LNCaP clone FGC (cell line): ENCODE results near the gene METRNL.
"Not testable (repeated sequence)": the region's sequence is repeated elsewhere in the genome, so short reads cannot be mapped to it uniquely, and the experiment has no call there.

ENCODE experiments used
- DNase-seq: peaks from one replicate; pipeline ENCODE4 v3.0.0-alpha.2; 2011; ENCODE audit warnings: low read depth
- H3K4me3 ChIP-seq: 2 replicates; pipeline ENCODE4 v1.5.1; 2011; ENCODE audit warnings: mild to moderate bottlenecking, low read depth, low read length, control low read depth
- CTCF ChIP-seq: IDR thresholded peaks from 2 replicates; pipeline ENCODE4 v1.5.1; 2012; ENCODE audit warnings: mild to moderate bottlenecking; ENCODE audit not compliant: control insufficient read depth, insufficient read depth; ENCODE audit errors: extremely low read depth

The METRNL gene

GRCh38 chr17:83036193-83036592, 43.2 kb upstream of the METRNL start:
- H3K4me3 ChIP-seq: no peak overlapping the region
- TF ChIP-seq CTCF: no peak
- no peak for DNase-seq

- TF ChIP-seq CTCF: no peak
- DNase-seq: no peak
- no peak overlapping the region for H3K4me3 ChIP-seq
Measured at GRCh38 chr17:83036666-83037065, 42.7 kb upstream of the METRNL start.

GRCh38 chr17:83037084-83037873, 42.1 kb upstream of the METRNL start:
- TF ChIP-seq CTCF: no peak
- no peak overlapping the region for H3K4me3 ChIP-seq
- DNase-seq: no peak

GRCh38 chr17:83037874-83038165, 41.6 kb upstream of the METRNL start:
- H3K4me3 ChIP-seq: no peak overlapping the region
- DNase-seq: no peak
- no peak for TF ChIP-seq CTCF

- not testable (repeated sequence) for DNase-seq, H3K4me3 ChIP-seq
Measured at GRCh38 chr17:83038983-83039382, 40.4 kb upstream of the METRNL start.

GRCh38 chr17:83041305-83041704, 38.1 kb upstream of the METRNL start:
- TF ChIP-seq CTCF: no peak
- no peak overlapping the region for H3K4me3 ChIP-seq

GRCh38 chr17:83042522-83043158, 36.8 kb upstream of the METRNL start:
- TF ChIP-seq CTCF: no peak
- DNase-seq: no peak
- no peak overlapping the region for H3K4me3 ChIP-seq

More at GRCh38 chr17:83041305-83041704, 38.1 kb upstream of the METRNL start:
- no peak for DNase-seq

GRCh38 chr17:83044479-83044878, 34.9 kb upstream of the METRNL start:
- DNase-seq, H3K4me3 ChIP-seq: not testable (repeated sequence)
